HG03280 (cell line): ENCODE data around the gene MYBBP1A.

Experiments used
- ATAC-seq: cut with Tn5 transposase; IDR thresholded peaks from one replicate; pipeline ENCODE4 v1.9.1; 2021; ENCODE audit warnings: mild to moderate bottlenecking, moderate library complexity; ENCODE audit not compliant: unreplicated experiment

Gene MYBBP1A

GRCh38 chr17:4506892-4507291 lies 48.3 kb downstream of the MYBBP1A start:
- ATAC-seq = no peak

GRCh38 chr17:4506175-4506813 lies 48.9 kb downstream of the MYBBP1A start:
- no peak for ATAC-seq

GRCh38 chr17:4505187-4505586 lies 50.0 kb downstream of the MYBBP1A start:
- no peak for ATAC-seq

GRCh38 chr17:4504188-4504587 lies 51.0 kb downstream of the MYBBP1A start:
- ATAC-seq = no peak

- ATAC-seq = no peak
Observed at GRCh38 chr17:4503283-4504025, 51.7 kb downstream of the MYBBP1A start.

- ATAC-seq = no peak
Observed at GRCh38 chr17:4502466-4503154, 52.6 kb downstream of the MYBBP1A start.

DNA sequence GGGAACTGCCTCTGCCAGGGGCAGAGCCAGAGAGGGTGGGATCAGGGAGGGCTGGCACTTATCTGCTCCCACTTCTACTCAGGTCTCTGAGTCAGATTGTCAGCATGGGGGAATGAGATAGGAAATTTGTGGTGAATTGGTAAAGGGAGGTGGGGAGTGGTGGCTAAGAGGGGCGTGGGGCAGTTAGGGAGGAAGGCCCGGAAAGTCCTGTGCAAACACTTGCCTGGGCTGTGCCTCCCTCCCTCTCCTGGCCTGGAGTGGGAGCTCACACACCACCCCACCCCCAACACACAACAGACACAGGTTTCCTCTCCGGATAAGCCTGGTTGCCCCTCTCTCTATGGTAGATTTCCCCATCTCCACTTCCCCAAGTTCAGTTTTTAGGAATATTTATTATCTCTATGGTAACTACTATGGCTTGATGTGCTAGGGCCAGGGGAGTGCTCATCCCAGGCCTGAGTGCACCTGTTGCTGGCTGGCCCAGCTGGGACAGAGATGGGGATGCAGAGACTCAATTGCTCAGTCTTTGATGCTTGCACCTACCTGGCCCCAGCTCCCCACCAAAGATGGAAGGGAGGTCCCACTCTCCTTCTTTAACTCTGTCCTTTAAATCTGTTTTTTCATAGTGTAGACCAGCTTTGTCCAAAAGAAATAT lies 53.8 kb downstream of the MYBBP1A start:
- ATAC-seq = no peak

- no peak for ATAC-seq
Observed at GRCh38 chr17:4500191-4500571, 55.0 kb downstream of the MYBBP1A start.

- no peak for ATAC-seq
Observed at GRCh38 chr17:4499431-4500190, 55.6 kb downstream of the MYBBP1A start.

GRCh38 chr17:4498461-4499397 lies 56.5 kb downstream of the MYBBP1A start, which contains the start of gene SPNS2:
Gene SPNS2 (plus strand): TSS chr17:4498881. CDS start chr17:4499048, 167 bp downstream.
- ATAC-seq = peak; percentile 64

DNA sequence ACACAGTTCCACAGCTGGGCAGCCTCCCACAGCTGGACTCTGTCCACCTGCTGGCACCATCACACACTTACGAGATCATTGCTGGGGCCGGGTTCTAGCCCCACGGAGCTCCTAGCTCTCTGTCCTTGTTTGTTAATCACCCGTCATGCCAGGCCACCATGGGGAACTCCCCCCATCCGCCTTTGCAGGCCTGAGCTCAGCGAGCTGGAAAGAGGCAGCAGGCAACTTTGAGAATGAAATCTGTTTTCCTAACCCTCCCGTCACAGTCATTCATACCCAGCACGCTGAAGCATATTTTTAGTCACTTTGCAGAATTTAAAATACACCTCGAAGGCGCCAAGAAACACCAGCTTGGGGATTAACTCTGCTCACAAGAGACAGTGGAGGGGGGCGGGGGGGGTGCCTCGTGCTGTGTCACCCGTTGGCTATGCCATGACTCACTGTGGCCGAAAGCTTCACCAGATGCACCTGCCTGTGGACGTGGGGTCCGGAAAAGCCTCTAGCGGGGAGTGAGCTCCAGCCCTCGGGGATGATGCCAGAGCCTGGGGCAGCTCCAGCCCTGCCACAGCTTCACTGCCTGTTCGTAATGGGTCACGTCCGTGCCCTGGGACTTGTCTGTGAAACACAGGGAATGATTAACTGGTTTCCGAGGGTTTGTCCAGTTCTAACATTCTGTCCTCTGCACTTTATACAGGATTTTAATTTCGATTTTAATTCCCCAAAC lies 57.9 kb downstream of the MYBBP1A start:
- ATAC-seq = no peak

DNA sequence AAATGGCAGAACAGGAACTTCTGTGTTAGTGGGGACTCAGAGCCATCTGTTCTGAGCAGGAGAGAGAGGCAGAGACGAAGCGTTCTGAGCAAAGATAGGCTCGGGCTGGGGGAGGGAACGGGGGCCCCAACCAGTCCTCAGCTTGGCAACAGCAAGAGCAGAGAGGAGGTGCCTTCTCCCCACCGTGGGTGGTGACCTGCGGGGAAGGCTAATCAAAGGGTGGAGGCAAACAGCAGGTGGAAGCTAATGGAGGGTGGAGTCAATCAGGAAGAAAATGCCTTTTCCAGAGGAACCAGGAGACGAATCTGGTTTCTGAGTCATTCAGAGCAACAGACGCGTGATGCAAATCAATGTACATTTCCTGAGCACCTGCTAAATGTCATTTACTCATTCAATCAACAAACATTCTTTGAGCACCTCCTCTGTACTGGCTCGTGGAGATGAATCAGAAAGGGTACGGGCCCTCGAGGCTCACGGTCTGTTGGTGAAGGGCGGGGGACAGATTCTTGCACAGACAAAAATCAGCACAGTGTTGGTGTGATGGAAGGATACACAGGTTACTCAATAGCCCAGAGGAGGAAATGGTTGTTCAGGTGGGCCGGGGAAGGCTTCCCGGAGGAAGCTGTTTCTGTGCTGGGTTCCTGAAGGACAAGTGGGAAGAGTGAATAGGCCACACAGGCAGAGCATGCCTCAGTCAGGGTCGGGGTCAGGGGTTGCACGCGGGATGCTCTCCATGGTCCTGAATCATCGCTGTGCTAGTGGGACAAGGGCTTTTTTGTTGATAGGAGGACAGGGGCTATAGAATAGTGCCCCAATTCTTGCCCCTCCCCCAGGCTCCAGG lies 62.2 kb downstream of the MYBBP1A start:
- ATAC-seq = no peak

GRCh38 chr17:4490637-4491061 lies 64.5 kb downstream of the MYBBP1A start:
- no peak for ATAC-seq

- no peak for ATAC-seq
Observed at GRCh38 chr17:4490109-4490591, 65.0 kb downstream of the MYBBP1A start.

DNA sequence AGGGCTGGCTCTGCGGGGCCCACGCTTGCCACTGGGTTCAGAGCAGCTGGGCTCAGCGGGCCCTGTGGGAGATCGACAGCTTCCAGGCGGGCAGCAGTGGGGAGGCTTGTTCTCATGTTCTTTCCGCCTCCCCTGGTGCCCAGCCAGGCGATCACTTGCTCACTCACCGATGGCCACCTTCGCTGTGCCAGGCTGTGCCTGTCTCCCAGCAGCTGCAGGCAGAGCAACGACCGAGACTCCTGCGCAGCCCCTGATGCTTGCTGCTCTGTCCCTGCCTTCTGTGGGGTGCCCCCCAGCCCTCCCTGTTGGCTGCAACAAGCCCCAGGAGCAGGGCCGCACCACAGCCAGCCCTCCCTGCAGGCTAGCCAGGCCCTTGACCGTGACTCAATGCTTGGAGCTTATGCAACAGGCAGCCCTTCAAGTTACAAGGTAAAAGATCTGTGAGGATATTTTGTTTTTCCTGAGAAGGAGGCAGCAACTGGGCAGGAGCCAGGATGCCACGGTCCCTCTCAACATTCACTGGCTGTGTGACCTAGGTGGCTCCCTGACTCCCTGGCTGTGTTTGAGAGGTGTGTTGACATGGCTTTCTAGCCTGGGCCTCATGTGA lies 66.1 kb downstream of the MYBBP1A start:
- no peak for ATAC-seq
